ENCODE data around the gene ADGRF3.
"Not testable (repeated sequence)": the region's sequence is repeated elsewhere in the genome, so short reads cannot be mapped to it uniquely, and the experiment has no call there.

ADGRF3 gene

GRCh38 chr2:26279886-26280285 lies 66.7 kb downstream of the ADGRF3 start:
- TF ChIP-seq CTCF (IDR thresholded peaks at IDR 0.05; ENCODE audit: insufficient read depth, missing control alignments) = no peak
- FAIRE-seq (no peak), DNase-seq (ENCODE audit: insufficient read length, low spot score) (no peak)

- no peak for FAIRE-seq
- TF ChIP-seq CTCF (IDR thresholded peaks at IDR 0.05; ENCODE audit: insufficient read depth, missing control alignments) = no peak
These were observed 69.9 kb downstream of the ADGRF3 start for GRCh38 chr2:26276484-26277227.

GRCh38 chr2:26274058-26274613 lies 72.5 kb downstream of the ADGRF3 start:
- DNase-seq (ENCODE audit: insufficient read length, low spot score) (no peak), FAIRE-seq (no peak)
- no peak for TF ChIP-seq CTCF (IDR thresholded peaks at IDR 0.05; ENCODE audit: insufficient read depth, missing control alignments)

More at GRCh38 chr2:26276484-26277227, 69.9 kb downstream of the ADGRF3 start:
- no peak for DNase-seq (ENCODE audit: insufficient read length, low spot score)

- DNase-seq (ENCODE audit: insufficient read length, low spot score) (no peak), FAIRE-seq (no peak)
- TF ChIP-seq CTCF (IDR thresholded peaks at IDR 0.05; ENCODE audit: insufficient read depth, missing control alignments) = no peak
These were observed 73.1 kb downstream of the ADGRF3 start for GRCh38 chr2:26273501-26273900.

GRCh38 chr2:26270373-26270772 lies 76.2 kb downstream of the ADGRF3 start:
- DNase-seq (ENCODE audit: insufficient read length, low spot score) (no peak), FAIRE-seq (no peak)
- no peak for TF ChIP-seq CTCF (IDR thresholded peaks at IDR 0.05; ENCODE audit: insufficient read depth, missing control alignments)

- FAIRE-seq (no peak), DNase-seq (ENCODE audit: insufficient read length, low spot score) (no peak)
- TF ChIP-seq CTCF (IDR thresholded peaks at IDR 0.05; ENCODE audit: insufficient read depth, missing control alignments) = no peak
These were observed 76.9 kb downstream of the ADGRF3 start for GRCh38 chr2:26269571-26270158.

GRCh38 chr2:26268670-26269385 lies 77.8 kb downstream of the ADGRF3 start:
- DNase-seq (ENCODE audit: insufficient read length, low spot score); FAIRE-seq: not testable (repeated sequence)
